Erythroblast (primary cell): ENCODE measurements around the gene ZNF628.

ENCODE experiments used
- GATA1 ChIP-seq: IDR thresholded peaks from 2 replicates; pipeline ENCODE4 v1.6.1; 2011; ENCODE audit warnings: low read depth, mild to moderate bottlenecking, control low read depth, low read length, moderate library complexity
- POLR2A ChIP-seq: IDR thresholded peaks from 2 replicates; pipeline ENCODE4 v1.6.1; 2011; ENCODE audit warnings: mild to moderate bottlenecking, low read length

DNA sequence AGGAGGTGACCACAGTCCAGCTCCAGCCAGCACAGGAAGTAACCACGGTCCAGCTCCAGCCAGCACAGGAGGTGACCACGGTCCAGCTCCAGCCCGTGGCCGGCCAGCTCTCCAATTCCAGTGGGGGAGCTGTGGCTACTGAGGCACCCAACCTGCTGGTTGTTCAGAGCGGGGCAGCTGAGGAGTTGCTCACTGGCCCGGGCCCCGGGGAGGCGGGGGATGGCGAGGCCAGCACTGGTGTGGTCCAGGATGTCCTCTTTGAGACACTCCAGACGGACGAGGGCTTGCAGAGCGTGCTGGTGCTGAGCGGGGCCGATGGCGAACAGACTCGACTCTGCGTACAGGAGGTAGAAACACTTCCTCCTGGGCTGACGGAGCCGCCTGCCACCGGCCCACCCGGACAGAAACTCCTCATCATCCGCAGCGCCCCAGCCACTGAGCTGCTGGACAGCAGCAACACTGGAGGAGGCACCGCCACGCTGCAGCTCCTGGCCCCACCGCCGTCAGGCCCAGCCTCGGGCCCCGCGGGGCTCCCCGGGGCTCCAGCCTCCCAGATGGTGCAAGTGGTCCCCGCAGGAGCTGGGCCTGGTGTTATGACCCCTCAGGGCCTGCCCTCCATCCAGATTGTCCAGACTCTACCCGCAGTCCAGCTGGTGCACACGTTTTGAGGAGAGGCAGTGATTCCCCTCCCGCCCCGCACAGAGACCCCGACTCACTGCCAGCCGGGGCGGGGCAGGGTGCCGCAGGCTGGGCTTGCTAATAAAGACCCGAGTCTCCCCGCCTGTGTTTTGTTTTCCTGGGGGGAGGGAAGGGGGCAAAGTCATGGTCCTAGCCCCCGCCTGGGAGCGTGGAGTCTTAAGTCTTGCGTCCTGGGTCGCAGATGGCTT is 7.5 kb downstream of the ZNF628 start:
- TF ChIP-seq POLR2A (no peak), GATA1 (no peak)
